Astrocyte of the spinal cord (primary cell): ENCODE measurements around the gene GAS2.

Experiments used
- DNase-seq: peaks from one replicate; pipeline ENCODE4 v3.0.0; 2011; ENCODE audit warnings: low read depth, low spot score
- H3K4me3 ChIP-seq: 2 replicates; pipeline ENCODE4 v1.5.1; 2011; ENCODE audit warnings: low read depth, mild to moderate bottlenecking, low read length, moderate library complexity
- in situ Hi-C: cut with HindIII; loops from 2 replicates; pipeline ENCODE4 v1.10.0; 2017; ENCODE audit warnings: low sequenced_read_pairs
- TF ChIP-seq, protein P1 (sequence below): IDR thresholded peaks from 2 replicates; pipeline ENCODE4 v1.5.1; 2012; ENCODE audit warnings: low read depth, mild to moderate bottlenecking, low read length, inconsistent platforms

Gene GAS2

DNA sequence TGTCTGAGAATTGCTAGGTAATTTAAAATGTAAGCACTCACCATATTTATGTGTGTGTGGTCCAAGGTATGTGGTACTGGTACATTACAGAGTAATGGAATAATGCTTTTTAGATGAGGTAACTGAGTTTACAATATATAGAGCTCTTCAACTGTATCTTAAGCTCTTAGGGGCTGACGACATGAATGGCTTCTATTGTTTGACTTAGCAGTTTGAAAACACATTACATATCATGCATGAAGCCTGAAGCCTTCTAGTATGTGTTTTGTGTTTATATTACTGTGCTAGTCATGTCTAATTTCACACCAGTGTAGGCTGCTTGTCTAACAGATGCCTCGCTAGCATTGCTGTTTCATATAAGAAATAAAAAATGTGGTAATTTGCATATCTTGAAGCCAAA lies 37.2 kb downstream of the GAS2 start:
- TF ChIP-seq, protein P1, sequence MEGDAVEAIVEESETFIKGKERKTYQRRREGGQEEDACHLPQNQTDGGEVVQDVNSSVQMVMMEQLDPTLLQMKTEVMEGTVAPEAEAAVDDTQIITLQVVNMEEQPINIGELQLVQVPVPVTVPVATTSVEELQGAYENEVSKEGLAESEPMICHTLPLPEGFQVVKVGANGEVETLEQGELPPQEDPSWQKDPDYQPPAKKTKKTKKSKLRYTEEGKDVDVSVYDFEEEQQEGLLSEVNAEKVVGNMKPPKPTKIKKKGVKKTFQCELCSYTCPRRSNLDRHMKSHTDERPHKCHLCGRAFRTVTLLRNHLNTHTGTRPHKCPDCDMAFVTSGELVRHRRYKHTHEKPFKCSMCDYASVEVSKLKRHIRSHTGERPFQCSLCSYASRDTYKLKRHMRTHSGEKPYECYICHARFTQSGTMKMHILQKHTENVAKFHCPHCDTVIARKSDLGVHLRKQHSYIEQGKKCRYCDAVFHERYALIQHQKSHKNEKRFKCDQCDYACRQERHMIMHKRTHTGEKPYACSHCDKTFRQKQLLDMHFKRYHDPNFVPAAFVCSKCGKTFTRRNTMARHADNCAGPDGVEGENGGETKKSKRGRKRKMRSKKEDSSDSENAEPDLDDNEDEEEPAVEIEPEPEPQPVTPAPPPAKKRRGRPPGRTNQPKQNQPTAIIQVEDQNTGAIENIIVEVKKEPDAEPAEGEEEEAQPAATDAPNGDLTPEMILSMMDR: no peak
- DNase-seq: peak; percentile 36
- no peak overlapping the region for H3K4me3 ChIP-seq
- in situ Hi-C loops: no loop called here

DNA sequence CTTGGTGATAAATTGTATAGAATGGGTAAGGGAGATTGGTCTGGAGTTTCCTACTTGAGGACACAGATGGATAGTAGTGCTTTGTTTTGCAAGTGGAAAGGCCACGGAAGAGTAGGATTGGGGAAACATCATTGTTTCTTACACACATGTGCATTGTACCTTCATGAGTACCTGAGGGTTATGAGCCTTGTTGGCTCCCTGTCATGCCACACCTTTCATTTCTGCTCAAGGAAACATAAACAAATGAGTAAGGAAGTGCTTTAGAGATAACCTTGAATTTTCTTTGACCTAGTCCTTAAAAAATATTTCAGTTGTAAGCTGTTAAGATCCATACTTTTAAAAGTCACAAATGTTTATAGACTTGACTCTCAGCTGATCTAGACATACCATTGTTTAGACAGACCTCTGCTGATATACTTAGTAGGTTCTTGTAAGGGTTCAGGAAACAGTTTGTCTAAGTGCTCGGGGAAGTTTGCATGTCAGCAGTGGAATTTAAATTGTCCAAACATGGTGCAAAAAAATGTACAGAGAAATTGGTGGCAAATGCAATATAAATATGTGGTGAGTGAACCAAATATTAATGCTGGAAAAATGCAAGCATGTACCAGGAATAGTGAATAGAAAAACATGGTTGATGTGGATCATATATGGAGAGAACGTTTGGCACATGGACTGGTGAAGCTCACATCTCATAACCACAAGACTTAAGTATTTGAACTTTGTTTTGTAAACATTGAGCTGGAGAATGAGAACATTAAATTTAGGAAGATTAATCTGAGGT lies 40.9 kb downstream of the GAS2 start:
- in situ Hi-C loops: no loop called here
- no peak overlapping the region for H3K4me3 ChIP-seq
- TF ChIP-seq, protein P1: no peak
- no peak for DNase-seq

DNA sequence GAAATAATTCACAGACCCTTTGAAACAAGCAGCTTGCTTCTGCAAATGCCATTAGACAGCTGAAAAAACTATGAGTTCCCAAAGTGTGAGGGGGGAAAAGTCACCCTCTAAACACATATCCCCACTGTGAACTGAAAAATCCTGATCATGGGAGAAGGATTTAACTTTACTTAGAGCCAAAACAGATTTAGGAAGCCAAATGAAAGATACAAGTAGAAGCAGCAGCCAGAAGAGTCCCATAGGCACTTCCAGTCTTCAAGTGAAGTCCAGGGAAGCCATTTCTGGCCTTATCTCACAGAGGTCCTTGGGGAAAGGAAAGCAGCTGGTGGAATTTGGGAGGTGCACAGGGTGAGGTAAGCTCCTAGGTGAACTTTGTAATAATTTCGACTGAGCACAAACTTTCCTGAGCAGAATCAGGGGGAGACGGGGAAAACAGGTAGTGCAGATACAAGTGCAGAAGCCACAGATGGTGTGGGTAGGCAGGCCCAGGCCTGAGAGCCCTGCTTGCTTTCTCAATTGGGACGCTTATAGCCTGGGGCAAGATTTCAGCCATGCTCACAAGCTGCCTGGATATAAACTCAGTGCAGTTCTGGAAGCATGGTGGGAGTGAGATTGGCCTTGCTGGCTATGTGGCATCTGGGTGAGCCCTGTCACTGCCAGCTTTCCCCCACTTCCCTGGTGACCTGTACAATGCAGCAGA lies 44.8 kb downstream of the GAS2 start:
- TF ChIP-seq, protein P1: no peak
- no peak for DNase-seq
- in situ Hi-C loops: no loop called here
- no peak overlapping the region for H3K4me3 ChIP-seq

DNA sequence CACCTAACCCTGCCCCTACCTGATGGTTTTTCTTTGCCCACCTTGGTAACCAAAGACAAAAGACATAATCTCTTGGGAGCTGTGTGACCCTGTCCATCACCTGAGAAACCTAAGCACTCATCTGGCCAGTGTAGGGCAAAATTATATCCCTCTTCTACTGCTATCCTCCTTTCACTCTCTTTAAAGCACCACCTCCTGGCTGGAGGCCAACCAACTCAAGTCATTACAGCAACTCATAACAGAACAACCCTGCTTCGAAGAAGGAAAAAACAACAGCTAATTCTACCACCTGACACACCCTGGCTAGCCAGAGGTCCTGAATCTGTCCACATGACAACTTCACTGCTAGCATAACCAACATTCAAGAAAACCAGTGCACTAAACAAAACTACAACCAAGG lies 45.5 kb downstream of the GAS2 start:
- no peak for DNase-seq
- TF ChIP-seq, protein P1: no peak
- no peak overlapping the region for H3K4me3 ChIP-seq
- in situ Hi-C loops: no loop called here

DNA sequence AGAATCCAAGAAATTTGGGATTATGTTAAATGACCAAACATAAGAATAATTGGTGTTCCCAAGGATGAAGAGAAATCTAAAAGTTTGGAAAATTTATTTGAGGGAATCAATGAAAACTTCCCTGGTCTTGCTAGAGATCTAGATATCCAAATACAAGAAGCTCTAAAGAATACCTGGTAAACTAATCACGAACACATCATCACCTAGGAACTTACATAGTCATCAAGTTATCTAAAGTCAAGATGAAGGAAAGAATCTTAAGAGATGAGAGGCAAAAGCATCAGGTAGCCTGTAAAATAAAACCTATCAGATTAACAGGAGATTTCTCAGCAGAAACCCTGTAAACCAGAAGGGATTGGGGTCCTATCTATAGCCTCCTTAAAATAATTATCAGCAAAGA lies 46.9 kb downstream of the GAS2 start:
- TF ChIP-seq, protein P1: no peak
- in situ Hi-C loops: no loop called here
- no peak overlapping the region for H3K4me3 ChIP-seq
- no peak for DNase-seq

DNA sequence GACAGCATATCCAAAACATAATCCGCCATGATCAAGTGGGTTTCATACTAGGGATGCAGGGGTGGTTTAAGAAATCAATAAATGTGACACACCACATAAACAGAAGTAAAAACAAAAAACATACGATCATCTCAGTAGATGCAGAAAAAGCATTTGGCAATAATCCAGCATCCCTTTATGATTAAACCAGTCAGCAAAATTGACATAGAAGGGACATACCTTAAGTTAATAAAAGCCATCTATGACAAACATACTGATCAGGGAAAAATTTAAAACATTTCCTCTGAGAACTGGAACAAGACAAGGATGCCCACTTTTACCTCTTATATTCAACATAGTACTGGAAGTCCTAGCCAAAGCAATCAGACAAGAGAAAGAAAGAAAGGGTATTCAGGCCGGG lies 49.6 kb downstream of the GAS2 start:
- TF ChIP-seq, protein P1: no peak
- DNase-seq: no peak
- in situ Hi-C loops: no loop called here
- no peak overlapping the region for H3K4me3 ChIP-seq
